ENCODE results near the gene ZNF835.

DNA sequence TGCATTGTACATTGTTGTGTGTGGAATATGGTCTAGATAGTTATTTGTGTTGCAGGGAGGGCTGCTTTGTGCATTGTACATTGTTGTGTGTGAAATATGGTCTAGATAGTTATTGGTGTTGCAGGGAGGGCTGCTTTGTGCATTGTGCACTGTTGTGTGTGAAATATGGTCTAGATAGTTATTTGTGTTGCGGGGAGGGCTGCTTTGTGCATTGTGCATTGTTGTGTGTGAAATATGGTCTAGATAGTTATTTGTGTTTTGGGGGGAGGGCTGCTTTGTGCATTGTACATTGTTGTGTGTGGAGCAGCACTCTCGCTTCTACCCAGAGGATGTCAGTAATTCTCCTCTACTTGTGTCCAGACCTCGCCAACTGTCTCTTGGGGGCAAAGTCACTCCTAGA is 36.3 kb upstream of the ZNF835 start:
- TF ChIP-seq RARB (CRISPR knock-in tag; IDR thresholded peaks at IDR 0.05) (no peak), ESRRG (CRISPR knock-in tag; IDR thresholded peaks at IDR 0.05) (no peak), ZNF565 (CRISPR knock-in tag; conservative IDR thresholded peaks at IDR 0.05; ENCODE audit: low read depth) (no peak), OSR1 (CRISPR knock-in tag; IDR thresholded peaks at IDR 0.05) (no peak), ZFP30 (CRISPR knock-in tag; IDR thresholded peaks at IDR 0.05) (no peak), CSDC2 (CRISPR knock-in tag; IDR thresholded peaks at IDR 0.05) (no peak)
- TF ChIP-seq, protein P1, sequence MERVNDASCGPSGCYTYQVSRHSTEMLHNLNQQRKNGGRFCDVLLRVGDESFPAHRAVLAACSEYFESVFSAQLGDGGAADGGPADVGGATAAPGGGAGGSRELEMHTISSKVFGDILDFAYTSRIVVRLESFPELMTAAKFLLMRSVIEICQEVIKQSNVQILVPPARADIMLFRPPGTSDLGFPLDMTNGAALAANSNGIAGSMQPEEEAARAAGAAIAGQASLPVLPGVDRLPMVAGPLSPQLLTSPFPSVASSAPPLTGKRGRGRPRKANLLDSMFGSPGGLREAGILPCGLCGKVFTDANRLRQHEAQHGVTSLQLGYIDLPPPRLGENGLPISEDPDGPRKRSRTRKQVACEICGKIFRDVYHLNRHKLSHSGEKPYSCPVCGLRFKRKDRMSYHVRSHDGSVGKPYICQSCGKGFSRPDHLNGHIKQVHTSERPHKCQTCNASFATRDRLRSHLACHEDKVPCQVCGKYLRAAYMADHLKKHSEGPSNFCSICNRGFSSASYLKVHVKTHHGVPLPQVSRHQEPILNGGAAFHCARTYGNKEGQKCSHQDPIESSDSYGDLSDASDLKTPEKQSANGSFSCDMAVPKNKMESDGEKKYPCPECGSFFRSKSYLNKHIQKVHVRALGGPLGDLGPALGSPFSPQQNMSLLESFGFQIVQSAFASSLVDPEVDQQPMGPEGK (CRISPR knock-in tag; IDR thresholded peaks at IDR 0.05; ENCODE audit: borderline replicate concordance) = no peak
- TF ChIP-seq, protein P2, sequence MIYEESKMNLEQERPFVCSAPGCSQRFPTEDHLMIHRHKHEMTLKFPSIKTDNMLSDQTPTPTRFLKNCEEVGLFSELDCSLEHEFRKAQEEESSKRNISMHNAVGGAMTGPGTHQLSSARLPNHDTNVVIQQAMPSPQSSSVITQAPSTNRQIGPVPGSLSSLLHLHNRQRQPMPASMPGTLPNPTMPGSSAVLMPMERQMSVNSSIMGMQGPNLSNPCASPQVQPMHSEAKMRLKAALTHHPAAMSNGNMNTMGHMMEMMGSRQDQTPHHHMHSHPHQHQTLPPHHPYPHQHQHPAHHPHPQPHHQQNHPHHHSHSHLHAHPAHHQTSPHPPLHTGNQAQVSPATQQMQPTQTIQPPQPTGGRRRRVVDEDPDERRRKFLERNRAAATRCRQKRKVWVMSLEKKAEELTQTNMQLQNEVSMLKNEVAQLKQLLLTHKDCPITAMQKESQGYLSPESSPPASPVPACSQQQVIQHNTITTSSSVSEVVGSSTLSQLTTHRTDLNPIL (CRISPR knock-in tag; IDR thresholded peaks at IDR 0.05; ENCODE audit: low read depth) = no peak

Data from SK-N-SH treated with all-trans-retinoic acid at 6 μM for 48 hours (cell line).